ES-I3 (cell line): Measurements from ENCODE around the gene PLCL1.

Experiments used
- H3K36me3 ChIP-seq: 2 replicates; pipeline ENCODE4 v1.6.1; 2013; ENCODE audit warnings: mild to moderate bottlenecking, low read length, control low read depth, moderate library complexity; ENCODE audit not compliant: insufficient read depth
- H3K4me1 ChIP-seq: 2 replicates; pipeline ENCODE4 v1.6.1; 2013; ENCODE audit warnings: mild to moderate bottlenecking, control low read depth, low read length; ENCODE audit not compliant: insufficient read depth
- H3K9ac ChIP-seq: 2 replicates; pipeline ENCODE4 v1.6.1; 2013; ENCODE audit warnings: low read depth, mild to moderate bottlenecking, low read length, moderate library complexity
- H3K9me3 ChIP-seq: 2 replicates; pipeline ENCODE4 v1.6.1; 2013; ENCODE audit warnings: mild to moderate bottlenecking, low read length, moderate library complexity; ENCODE audit not compliant: control insufficient read depth, insufficient read depth

PLCL1 gene

DNA sequence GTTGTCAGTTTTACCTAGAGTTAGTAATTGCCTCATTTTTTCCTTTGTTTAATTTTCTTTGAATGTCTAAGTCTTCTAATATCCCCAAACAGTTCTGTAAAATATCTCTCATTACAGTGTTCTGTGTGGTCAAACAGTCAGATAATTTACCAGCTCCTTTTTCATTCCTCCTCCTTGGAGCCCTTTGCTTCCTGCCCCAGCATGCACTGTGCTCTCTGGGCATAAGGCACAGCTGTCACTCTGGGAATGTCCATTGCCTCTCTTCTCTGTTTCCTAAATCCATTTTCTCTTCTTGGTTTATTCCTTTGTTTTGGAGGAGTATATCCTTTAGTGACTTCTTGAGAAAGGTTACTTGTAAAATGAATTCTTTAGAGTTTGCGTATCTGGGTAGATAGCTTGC is 139.3 kb downstream of the PLCL1 start:
- Histone ChIP-seq H3K36me3 (no peaks in the 10 kb centered on the region), H3K9me3 (no peaks in the 10 kb centered on the region), H3K9ac (no peak overlapping the region), H3K4me1 (peaks cover 6% of the 10 kb centered on the region; the same call in 1 of the 2 replicates)

DNA sequence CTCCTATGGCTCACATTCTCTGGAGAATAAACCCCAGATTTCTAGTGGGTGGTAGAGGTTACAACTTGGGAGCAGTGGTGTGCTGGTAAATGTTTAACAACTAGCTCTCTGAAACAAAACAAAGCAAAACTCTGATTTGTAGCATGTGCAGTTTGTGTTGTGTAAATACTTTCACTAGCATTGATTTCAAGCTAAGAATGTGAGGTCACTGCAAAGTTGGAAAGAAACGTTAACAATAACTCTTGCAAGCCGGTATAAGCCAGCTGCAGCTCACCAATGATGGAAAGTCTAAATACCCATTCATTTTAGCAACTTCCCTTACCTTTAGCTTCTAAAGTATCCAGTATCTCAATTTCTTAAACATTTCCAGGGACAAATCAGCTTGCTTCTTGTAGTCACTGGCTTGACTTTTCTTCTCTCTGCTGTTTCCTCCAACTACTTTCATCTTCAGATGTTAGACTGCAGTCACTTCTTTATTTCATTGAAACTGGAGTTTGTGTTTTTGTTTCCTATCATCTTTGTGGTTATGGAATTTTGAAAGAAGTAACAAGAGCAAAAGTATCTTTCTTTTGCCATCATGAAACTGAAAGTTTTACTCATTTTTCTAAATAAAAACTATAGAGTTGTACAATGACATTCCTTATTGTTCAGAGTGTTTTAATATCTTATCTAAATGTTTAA is 140.2 kb downstream of the PLCL1 start:
- Histone ChIP-seq H3K9ac (no peak overlapping the region), H3K9me3 (no peaks in the 10 kb centered on the region), H3K4me1 (peaks cover 6% of the 10 kb centered on the region; the same call in 1 of the 2 replicates), H3K36me3 (no peaks in the 10 kb centered on the region)

DNA sequence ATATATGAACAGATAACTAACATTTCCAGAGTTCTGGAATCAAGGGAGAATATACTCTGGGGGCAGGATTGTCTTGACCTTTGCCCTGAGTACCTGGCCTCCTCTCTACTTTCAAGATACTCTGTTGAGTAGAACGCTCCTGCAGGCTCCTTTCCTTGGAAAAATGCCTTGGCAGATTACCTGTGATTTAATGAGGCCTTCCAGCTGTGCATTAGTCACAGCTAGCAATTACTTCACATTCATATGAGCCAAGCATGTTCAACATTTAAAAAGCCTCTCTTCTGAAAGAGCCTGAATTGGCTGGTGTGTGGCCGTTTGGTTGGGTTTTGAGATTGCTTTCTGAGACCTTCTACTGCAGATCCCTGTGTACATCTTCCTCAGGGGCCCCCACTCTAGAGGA is 142.2 kb downstream of the PLCL1 start:
- Histone ChIP-seq H3K9ac (no peak overlapping the region), H3K9me3 (no peaks in the 10 kb centered on the region), H3K4me1 (peaks cover 6% of the 10 kb centered on the region; the same call in 1 of the 2 replicates), H3K36me3 (no peaks in the 10 kb centered on the region)

DNA sequence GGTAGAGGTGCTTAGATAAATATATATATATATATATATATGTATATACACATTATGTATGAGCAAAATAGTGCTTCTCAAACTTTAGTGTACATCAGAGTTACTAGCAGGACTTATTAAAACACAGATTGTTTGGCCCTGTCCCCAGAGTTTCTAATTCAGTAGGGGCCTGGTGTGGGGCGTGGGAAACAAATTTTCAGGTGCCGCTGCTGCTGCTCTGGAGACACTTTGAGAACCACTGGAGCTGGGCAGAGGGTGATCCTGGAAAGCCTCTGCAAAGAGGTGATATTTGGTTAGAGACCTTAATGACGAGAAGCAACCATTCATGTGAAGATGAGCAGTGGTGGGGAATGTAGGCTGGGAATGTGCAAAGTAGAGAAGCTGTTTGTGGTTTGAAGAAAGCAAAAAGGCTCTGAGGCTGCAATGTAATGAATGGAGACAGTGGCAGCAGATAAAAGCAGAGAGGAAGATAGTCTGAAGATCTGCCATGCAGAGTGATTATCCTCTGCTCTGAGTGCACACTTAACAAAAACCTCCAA is 142.9 kb downstream of the PLCL1 start:
- no peak overlapping the region for H3K9ac ChIP-seq
- peaks cover 6% of the 10 kb centered on the region; the same call in 1 of the 2 replicates for H3K4me1 ChIP-seq
- no peaks in the 10 kb centered on the region for H3K36me3 ChIP-seq
- no peaks in the 10 kb centered on the region for H3K9me3 ChIP-seq

DNA sequence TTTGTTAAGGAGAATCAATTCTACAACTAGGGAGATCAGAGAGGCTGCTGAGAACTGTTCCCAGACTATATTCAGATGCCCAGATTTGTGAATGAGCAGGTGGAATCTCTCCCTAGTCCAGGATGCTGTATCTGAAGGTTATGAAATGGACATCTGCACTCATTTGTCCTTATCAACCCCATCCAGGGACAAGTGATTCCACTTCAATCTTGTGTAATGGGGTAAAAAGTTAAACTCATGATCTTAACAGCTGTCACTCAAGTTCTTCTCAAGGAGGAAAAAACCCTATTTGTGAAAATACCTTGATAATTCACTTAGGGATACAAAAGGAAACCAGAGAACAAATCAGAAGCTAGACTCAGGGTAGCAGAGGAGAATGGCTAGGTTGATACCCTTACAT is 144.8 kb downstream of the PLCL1 start:
- no peaks in the 10 kb centered on the region for H3K9me3 ChIP-seq
- H3K36me3 ChIP-seq: no peaks in the 10 kb centered on the region
- no peak overlapping the region for H3K9ac ChIP-seq
- H3K4me1 ChIP-seq: peaks cover 6% of the 10 kb centered on the region; the same call in 1 of the 2 replicates

DNA sequence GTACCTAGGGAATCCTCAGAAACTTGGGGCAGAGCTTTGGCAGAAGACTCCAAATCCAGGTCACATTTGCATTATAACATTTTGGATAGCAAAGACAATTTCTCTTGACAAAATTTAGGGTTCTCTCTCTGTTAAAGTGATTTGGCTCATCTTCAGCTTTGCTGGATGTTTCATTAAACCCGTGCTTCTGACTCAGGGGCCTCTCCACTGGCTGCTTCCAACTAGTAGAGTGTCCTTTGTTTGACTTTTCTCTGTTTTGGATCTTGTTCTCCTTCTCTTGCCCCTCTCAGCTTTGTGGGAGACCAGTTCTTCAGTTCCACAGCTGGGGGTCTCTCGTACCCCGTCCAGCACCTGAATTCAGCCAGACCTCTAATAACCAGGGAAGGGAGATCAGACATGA is 145.6 kb downstream of the PLCL1 start:
- no peak overlapping the region for H3K9ac ChIP-seq
- H3K36me3 ChIP-seq: no peaks in the 10 kb centered on the region
- H3K9me3 ChIP-seq: no peaks in the 10 kb centered on the region
- peaks cover 6% of the 10 kb centered on the region; the same call in 1 of the 2 replicates for H3K4me1 ChIP-seq

DNA sequence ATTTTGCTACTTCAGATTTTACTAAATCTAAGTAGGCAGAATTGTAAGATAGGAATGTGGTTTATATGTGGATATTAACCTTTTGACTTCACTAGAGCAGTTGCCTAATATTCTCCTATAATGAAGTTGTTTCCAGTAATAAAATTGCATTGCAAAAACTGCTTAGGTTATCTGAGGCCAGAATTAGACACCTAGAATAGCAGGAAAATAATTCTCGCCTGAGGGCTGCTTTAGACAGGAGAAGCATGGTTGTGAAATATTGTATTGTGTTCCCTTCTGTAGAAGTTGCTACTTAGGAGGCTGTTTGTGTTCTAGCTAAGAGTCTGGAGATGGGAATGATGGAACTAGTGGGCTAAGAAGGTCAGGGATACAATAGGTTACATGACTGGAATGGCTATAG is 146.3 kb downstream of the PLCL1 start:
- Histone ChIP-seq H3K9ac (no peak overlapping the region), H3K9me3 (no peaks in the 10 kb centered on the region), H3K36me3 (no peaks in the 10 kb centered on the region), H3K4me1 (peaks cover 6% of the 10 kb centered on the region; the same call in 1 of the 2 replicates)

DNA sequence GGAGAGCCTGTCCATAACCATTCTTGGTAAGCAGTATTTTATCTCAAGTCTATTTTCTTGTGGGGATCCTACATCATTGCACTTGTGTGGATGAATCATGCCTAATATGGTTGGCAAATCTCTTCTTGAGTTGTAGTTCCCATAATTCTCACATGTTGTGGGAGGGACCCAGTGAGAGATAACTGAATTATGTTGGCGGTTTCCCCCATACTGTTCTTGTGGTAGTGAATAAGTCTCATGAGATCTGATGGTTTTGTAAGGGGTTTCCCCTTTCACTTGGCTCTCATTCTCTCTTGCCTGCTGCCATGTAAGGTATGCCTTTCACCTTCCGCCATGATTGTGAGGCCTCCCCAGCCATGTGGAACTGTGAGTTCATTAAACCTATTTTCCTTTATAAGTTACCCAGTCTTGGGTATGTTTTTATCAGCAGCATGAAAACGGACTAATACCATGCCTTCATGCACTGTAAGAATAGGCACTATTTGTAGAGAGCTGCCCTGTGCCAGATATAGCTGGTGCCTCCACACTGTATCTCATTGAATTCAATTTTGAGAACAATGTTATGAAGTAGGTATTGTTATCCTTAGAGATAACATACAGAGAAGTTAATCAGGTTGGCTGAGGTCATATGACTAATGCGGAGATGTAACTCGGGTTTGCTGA is 148.3 kb downstream of the PLCL1 start:
- Histone ChIP-seq H3K9me3 (no peaks in the 10 kb centered on the region), H3K4me1 (peaks cover 2% of the 10 kb centered on the region; the same call in 1 of the 2 replicates), H3K36me3 (no peaks in the 10 kb centered on the region), H3K9ac (no peak overlapping the region)

DNA sequence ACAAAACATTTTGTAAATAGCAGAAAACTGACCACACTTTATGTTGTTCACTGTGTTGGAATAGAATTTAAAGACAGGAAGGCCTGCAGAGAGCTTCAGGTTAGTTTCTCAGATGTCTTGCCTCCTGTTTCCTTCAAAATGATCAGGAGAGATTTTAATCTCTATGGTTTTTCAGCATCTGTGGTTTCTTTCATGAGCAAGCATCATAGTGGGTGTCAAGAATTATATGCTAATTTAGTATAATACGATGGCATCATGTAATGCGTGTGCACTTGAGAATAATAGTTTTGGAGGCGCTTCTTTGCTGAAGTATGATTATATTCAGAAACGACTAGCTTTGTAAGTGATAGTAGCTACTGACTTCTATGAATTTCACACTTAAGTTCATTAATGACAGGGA is 149.9 kb downstream of the PLCL1 start:
- Histone ChIP-seq H3K36me3 (no peaks in the 10 kb centered on the region), H3K9me3 (no peaks in the 10 kb centered on the region), H3K4me1 (no peaks in the 10 kb centered on the region), H3K9ac (no peak overlapping the region)

DNA sequence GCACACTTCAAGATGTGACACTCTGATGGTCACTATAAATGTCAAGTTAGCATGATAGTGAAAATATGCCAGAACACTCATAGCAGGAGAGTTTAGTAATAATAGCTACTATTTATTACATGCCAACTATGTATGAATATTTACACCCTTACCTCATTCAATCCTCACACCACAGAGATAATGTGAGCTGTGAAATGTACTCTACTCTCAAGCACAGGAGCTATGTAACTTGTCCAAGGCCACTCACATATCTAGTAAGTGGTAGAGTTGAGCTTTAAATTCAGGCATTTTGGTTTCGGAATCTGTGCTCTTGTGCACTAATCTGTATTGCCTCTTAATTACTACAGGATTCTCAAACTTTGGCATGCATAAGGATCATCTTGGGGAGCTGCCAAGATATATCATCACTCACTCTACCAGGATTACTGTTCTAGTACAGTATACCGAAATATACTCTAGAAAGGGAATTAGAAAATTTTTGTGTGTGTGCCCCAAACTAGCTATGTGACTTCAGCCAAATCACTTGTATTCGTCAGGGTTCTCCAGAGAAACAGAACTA is 154.3 kb downstream of the PLCL1 start:
- H3K9ac ChIP-seq: no peak overlapping the region
- H3K36me3 ChIP-seq: no peaks in the 10 kb centered on the region
- H3K9me3 ChIP-seq: no peaks in the 10 kb centered on the region
- H3K4me1 ChIP-seq: no peaks in the 10 kb centered on the region

DNA sequence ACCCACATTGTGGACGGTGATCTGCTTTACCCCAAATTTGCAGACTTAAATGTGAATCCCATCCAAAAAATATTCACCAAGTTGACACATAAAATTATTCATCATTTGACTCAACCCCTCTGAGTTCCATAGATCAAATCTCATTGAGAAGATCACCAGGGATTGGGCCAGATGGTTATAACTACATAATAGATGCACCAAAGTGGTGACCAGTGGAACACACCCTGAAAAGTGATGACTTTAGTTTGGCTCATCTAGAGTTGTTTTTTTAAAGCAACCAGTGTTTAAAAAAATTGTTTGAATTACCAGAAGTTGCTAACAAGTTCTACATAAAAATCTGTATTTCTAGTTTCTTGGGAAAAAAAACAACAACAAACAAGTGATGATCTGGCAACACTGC is 155.0 kb downstream of the PLCL1 start:
- no peaks in the 10 kb centered on the region for H3K9me3 ChIP-seq
- no peaks in the 10 kb centered on the region for H3K4me1 ChIP-seq
- H3K36me3 ChIP-seq: no peaks in the 10 kb centered on the region
- H3K9ac ChIP-seq: no peak overlapping the region

DNA sequence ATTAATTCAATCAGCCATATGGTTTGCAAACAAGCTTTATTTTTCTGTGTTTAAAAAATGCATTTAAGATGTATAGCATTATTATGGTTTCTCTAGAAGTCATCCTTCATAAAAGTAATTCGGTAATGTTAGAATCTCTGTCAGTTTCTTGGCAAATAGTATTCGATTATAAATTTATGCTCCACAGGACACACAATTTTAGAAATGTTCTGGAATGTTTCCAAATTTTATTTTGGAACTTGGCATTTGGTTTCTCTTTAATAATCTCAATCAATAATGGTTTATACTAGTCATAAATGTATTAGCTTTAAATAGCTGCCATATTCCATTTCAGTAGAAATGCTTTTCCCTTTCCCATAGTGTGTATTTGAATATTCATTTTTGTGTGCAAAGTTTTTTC is 156.4 kb downstream of the PLCL1 start:
- Histone ChIP-seq H3K9ac (no peak overlapping the region), H3K36me3 (no peaks in the 10 kb centered on the region), H3K4me1 (no peaks in the 10 kb centered on the region), H3K9me3 (no peaks in the 10 kb centered on the region)

DNA sequence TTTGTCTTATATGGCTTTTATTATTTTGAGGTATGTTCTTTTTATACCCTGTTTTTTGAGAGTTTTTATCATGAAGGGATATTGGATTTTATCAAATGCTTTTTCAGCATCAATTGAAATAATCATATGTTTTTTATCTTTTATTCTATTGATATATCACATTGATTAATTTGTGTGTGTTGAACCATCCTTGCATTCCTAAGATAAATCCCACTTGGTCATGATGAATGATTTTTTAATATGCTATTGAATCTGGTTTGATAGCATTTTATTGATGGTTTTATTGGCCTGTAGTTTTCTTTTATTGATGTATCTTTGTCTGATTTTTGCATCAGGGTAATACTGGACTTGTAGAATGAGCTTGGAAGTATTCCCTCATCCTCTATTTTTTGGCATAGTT is 160.3 kb downstream of the PLCL1 start:
- no peaks in the 10 kb centered on the region for H3K9me3 ChIP-seq
- no peaks in the 10 kb centered on the region for H3K36me3 ChIP-seq

DNA sequence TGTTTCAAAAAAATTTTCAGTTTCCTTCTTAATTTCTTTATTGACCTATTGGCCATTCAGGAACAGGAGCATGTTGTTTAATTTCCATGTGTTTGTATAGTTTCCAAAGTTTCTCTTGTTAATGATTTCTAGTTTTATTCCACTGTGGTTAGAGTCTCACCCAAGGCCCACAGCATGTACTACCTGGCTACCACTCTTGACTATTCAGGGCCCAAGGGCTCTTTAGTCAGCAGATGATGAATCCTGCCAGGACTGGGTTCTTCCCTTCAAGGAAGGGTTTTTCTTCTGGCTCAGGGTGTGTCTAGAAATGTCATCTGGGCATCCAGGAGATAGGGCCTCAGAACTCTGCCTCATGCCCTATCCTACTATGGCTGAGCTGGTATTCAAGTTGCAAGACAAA is 161.4 kb downstream of the PLCL1 start:
- Histone ChIP-seq H3K36me3 (no peaks in the 10 kb centered on the region), H3K9ac (no peak overlapping the region), H3K4me1 (no peaks in the 10 kb centered on the region), H3K9me3 (no peaks in the 10 kb centered on the region)

More for the DNA sequence above, 160.3 kb downstream of the PLCL1 start:
- Histone ChIP-seq H3K4me1 (no peaks in the 10 kb centered on the region), H3K9ac (no peak overlapping the region)
